DMS 273 treated with DMSO at 0.1 percent for 48 hours (cell line): Measurements from ENCODE around the gene DRG2.

Experiments
- DNase-seq: peaks from one replicate; lab custom pipeline; 2025; lab: John Stamatoyannopoulos, UW

DRG2 gene

DNA sequence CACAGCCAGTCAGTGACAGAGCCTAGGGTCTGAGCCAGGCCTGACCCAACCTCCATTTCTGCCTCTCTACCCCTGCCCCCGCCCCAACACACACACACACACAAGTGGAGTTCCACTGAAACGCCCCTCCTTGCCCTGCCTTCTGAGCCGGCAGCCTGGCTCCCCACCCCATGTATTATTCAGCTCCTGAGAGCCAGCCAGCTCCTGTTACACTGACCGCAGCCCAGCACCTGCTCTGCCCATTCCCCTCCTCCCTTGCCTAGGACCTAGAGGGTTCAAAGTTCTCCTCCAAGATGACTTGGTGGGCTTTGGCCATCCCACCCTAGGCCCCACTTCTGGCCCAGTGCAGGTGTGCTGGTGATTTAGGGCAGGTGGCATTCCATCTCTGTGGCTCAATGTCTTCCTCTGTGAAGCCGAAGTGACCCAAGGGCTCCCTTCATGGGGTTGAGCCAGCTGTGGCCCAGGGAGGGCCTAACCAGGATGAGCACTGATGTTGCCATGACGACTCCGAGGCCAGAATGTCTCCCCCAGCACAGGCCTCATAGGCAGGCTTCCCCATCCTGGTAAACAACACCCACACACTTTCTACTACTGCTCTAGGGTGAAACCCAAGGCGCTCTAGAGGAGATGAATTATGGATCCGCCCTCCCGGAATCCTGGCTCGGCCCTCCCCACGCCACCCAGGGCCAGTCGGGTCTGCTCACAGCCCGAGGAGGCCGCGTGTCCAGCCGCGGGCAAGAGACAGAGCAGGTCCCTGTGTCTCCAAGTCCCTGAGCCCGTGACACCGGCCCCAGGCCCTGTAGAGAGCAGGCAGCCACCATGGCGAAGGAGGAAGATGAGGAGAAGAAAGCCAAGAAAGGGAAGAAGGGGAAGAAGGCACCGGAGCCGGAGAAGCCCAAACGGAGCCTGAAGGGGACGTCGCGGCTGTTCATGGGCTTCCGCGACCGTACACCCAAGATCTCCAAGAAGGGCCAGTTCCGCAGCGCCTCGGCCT is 30.5 kb downstream of the DRG2 start:
- no peak for DNase-seq

DNA sequence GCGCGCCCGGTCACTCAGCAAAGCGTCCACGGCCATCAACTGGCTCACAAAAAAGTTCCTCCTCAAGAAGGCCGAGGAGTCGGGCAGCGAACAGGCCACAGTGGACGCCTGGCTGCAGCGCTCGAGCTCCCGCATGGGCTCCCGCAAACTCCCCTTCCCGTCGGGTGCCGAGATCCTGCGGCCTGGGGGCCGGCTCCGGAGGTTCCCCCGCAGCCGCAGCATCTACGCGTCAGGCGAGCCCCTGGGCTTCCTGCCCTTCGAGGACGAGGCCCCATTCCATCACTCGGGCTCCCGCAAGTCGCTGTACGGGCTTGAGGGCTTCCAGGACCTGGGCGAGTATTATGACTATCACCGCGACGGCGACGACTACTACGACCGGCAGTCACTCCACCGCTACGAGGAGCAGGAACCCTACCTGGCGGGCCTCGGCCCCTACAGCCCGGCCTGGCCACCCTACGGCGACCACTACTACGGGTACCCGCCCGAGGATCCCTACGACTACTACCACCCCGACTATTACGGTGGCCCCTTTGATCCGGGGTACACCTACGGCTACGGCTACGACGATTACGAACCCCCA is 31.5 kb downstream of the DRG2 start:
- no peak for DNase-seq

- DNase-seq, result no peak
Measured at GRCh38 chr17:18119938-18120337, 32.2 kb downstream of the DRG2 start.

GRCh38 chr17:18120461-18121017 is 32.8 kb downstream of the DRG2 start:
- no peak for DNase-seq

DNA sequence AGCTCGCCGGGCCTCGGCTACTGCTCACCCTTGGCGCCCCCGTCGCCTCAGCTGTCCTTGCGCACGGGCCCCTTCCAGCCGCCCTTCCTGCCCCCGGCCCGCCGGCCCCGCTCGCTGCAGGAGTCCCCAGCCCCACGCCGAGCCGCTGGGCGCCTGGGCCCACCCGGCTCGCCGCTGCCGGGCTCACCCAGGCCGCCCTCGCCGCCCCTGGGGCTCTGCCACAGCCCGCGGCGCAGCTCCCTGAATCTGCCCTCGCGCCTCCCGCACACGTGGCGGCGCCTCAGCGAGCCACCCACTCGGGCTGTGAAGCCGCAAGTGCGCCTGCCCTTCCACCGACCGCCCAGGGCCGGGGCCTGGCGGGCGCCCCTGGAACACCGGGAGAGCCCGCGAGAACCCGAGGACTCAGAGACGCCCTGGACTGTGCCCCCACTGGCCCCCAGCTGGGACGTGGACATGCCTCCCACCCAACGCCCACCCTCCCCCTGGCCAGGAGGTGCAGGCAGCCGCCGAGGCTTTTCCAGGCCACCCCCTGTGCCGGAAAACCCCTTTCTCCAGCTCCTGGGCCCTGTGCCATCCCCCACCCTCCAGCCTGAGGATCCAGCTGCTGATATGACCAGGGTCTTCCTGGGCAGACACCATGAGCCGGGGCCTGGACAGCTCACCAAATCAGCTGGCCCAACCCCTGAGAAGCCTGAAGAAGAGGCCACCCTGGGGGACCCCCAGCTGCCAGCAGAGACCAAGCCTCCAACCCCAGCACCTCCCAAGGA is 33.6 kb downstream of the DRG2 start:
- DNase-seq, result no peak

GRCh38 chr17:18122990-18123753 is 35.4 kb downstream of the DRG2 start:
- DNase-seq, result no peak

GRCh38 chr17:18124345-18125126 is 36.8 kb downstream of the DRG2 start:
- no peak for DNase-seq

- DNase-seq, result peak; percentile 14
Measured at GRCh38 chr17:18129041-18129502, 41.3 kb downstream of the DRG2 start.

DNA sequence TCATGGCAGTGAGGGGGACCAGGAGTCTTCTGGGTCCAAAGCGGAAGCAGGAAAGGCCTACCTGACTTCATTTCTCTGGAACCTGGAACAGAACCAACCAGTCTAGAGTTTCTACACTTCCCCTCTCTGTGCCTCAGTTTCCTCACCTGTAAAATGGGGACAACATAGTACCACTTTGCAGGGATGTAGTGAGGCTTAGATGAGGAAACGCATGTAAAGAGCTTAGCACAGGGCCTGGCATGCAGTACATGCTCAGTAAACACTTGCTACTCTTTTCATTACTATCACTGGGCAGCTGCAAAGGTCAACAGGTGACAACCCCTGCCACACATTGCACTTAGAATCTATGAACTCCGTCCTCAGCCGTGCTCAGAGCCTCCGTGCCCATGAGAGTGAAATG is 45.0 kb downstream of the DRG2 start:
- no peak for DNase-seq

DNA sequence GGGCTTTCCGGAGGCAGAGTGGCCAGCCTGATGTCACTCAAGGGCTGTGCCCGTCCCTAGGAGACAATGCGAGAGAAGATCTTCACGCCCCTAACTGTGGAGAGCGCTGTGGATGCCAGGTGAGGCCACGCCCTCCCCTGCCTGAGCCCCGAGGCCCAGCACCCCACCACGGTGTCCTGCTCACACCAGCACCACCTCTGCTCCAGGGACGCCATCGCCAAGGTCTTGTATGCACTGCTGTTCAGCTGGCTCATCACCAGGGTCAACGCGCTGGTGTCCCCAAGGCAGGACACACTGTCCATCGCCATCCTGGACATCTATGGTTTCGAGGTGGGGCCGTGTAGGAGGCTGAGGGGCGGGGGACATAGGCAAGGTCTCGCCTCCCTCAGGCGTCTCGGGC is 48.6 kb downstream of the DRG2 start:
- no peak for DNase-seq

GRCh38 chr17:18138065-18138749 is 50.5 kb downstream of the DRG2 start:
- DNase-seq, result no peak

- DNase-seq, result no peak
Measured at GRCh38 chr17:18139092-18139491, 51.3 kb downstream of the DRG2 start.

GRCh38 chr17:18139498-18139897 is 51.8 kb downstream of the DRG2 start:
- DNase-seq, result no peak

DNA sequence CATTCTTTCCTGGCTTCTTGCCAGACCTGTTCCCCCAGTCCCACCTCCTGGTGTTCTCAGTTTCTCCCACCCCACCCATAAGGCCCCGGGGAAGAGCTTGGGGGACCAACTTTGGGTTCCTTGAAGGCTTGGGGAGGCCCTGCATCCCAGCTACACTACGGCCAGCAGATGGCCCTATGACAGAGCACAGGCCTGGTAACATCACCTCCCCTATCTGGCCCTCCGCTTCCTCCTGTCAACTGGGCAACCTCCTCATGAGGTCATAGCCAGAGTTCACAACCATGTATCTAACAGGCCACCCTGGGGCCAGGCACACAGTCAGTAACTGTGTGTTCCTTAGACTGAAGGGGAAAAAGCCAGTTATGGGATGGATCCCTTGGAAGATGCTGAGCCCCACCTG is 52.2 kb downstream of the DRG2 start:
- no peak for DNase-seq

- no peak for DNase-seq
Measured at GRCh38 chr17:18140648-18141047, 52.9 kb downstream of the DRG2 start.

DNA sequence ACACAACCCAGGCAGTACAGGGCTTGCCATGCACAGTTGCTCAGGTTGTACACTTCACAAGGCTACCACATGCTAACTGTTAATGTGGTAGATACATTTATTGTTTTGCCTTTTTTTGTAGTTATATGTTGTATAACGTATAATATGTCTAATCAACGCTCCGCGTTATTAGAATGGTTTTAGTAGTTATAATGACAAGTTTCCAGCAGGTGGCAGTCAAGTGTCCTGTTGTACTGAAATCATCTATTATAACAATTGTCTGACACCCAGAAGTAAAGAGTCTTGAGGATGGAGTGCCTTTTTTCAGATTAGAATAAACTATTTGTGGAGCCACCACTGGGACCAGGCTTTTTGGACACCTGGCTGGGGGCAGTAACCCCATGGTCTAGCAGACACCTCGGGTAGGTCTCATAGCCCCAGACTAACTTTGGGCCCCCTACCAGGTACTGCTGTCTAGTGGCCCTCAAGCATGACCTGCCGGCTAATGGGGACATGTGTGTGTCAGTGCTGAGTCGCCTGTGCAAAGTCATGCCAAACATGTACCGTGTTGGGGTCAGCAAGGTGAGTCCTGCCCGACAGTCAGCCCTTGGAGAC is 53.6 kb downstream of the DRG2 start:
- DNase-seq, result peak; percentile 25

- no peak for DNase-seq
Measured at GRCh38 chr17:18142417-18142816, 54.7 kb downstream of the DRG2 start.

DNA sequence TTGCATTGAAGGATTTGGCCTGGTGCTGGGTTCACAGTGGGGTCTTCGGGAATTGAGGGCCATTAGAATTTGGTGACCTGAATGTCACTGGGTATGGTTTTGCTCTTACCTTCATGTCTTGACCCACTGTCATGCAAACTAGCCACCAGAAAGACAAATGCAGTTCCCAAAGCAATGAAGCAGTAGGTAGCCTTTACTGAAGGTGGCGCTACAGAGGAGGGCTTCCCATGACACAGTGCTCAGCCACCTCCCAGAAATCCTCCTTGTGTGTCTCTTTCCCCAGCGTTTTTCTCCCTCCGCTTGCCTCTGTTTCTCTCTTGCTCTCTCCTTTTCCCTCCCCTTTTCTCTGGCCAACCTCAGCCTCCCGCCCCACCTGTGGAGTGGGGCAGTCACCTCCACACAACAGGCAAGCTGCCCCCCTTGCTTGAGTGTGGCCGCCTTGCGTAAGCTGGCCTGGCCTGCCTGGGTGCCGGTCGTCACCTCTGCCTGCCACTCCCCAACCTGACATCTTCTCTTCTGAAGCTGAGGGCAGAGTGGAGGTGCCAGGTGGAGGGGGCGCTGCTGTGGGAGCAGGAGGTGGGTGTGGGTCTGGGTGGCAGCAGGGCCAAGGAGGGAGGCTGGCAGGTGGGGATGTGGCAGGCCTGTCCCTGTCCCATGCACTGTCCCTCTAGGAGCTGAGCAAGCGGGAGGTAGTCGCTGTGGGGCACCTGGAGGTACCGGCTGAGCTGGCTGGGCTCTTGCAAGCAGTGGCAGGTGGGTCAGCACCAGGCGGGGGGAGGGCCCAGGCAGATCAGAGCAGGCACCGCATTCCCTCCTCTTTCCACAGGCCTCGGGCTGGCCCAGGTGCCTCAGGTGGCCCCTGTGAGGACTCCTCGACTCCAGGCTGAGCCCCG is 55.5 kb downstream of the DRG2 start:
- DNase-seq, result no peak

- no peak for DNase-seq
Measured at GRCh38 chr17:18144261-18144660, 56.5 kb downstream of the DRG2 start.
